SK-N-SH (cell line): Measurements from ENCODE around the gene TNRC6A. TPM values are rescaled to one million over a fixed set of nuclear protein-coding genes. Genes with fewer than 3 reads are reported as not detected.
A peak's percentile ranks its signal among the peaks of the same experiment; 100 is the strongest.

ENCODE experiments used
- CTCF ChIA-PET: fragments of 300-600, 350-600 bp; formaldehyde crosslinking; extraction: SDS; loops from one replicate; lab custom pipeline; 2021; lab: Yijun Ruan, JAX
- POLR2A ChIA-PET: fragments of 350-600 bp; sonication (Branson Sonifier 250); formaldehyde crosslinking; extraction: SDS; loops from one replicate; lab custom pipeline; 2020; ENCODE audit warnings: antibody characterized with exemption, inconsistent platforms; lab: Yijun Ruan, JAX
- DNase-seq: peaks from one replicate; pipeline ENCODE4 v3.0.0; 2012
- H2AFZ ChIP-seq: fragments of 200-600 bp; sonication (generic); 2 replicates; pipeline ENCODE4 v1.8.1; 2016; ENCODE audit warnings: antibody characterized with exemption, mild to moderate bottlenecking, low read depth
- H3F3A ChIP-seq: fragments of 200-600 bp; sonication (generic); replicated peaks from 2 replicates; pipeline ENCODE3; 2016; ENCODE audit warnings: antibody characterized with exemption, mild to moderate bottlenecking; ENCODE audit not compliant: insufficient read depth
- H3K27ac ChIP-seq, 2 experiments: fragments of 200-500 bp in 1 of 2; fragments of 200-600 bp in 1 of 2; sonication (Bioruptor generic) in 1 of 2; sonication (generic), shearing (Covaris generic) in 1 of 2; 2 replicates each; pipeline versions ENCODE4 v1.5.1 to v1.6.1; 2014 to 2016; ENCODE audit warnings: low read depth in 2 of 2, inconsistent platforms in 1 of 2, low read length in 1 of 2, mild to moderate bottlenecking in 1 of 2, mixed read lengths in 1 of 2
- H3K27me3 ChIP-seq: fragments of 200-600 bp; sonication (generic), shearing (Covaris generic); 2 replicates; pipeline ENCODE4 v1.6.1; 2016; ENCODE audit warnings: mixed run types; ENCODE audit not compliant: insufficient read depth
- H3K36me3 ChIP-seq, 2 experiments: fragments of 200-500 bp in 1 of 2; fragments of 200-600 bp in 1 of 2; sonication (Bioruptor generic) in 1 of 2; sonication (generic) in 1 of 2; replicated peaks in 1 of 2; 2 replicates each; pipeline versions ENCODE3 to v1.5.1; 2014 to 2016; ENCODE audit warnings: low read length in 1 of 2, mild to moderate bottlenecking in 1 of 2; ENCODE audit not compliant: insufficient read depth in 2 of 2, control insufficient read depth in 1 of 2
- H3K4me1 ChIP-seq, 2 experiments: fragments of 200-500 bp in 1 of 2; fragments of 200-600 bp in 1 of 2; sonication (Bioruptor generic) in 1 of 2; sonication (generic), shearing (Covaris generic) in 1 of 2; 2 replicates each; pipeline versions ENCODE4 v1.5.1 to v1.6.1; 2014 to 2016; ENCODE audit warnings: low read depth in 1 of 2, low read length in 1 of 2, mixed run types in 1 of 2; ENCODE audit not compliant: insufficient read depth in 2 of 2, control insufficient read depth in 1 of 2
- H3K4me2 ChIP-seq: fragments of 200-600 bp; sonication (generic), shearing (Covaris generic); 2 replicates; pipeline ENCODE4 v1.6.1; 2017; ENCODE audit warnings: mixed run types
- H3K4me3 ChIP-seq, 2 experiments: fragments of 200-500 bp in 1 of 2; fragments of 200-600 bp in 1 of 2; sonication (Bioruptor generic) in 1 of 2; sonication (generic), shearing (Covaris generic) in 1 of 2; 2 replicates each; pipeline versions ENCODE4 v1.5.1 to v1.8.1; 2014 to 2016; ENCODE audit warnings: low read depth in 2 of 2, inconsistent platforms in 1 of 2, low read length in 1 of 2, mild to moderate bottlenecking in 1 of 2, mixed read lengths in 1 of 2, moderate library complexity in 1 of 2
- H3K79me2 ChIP-seq: fragments of 200-600 bp; sonication (generic); 2 replicates; pipeline ENCODE4 v1.8.1; 2017; ENCODE audit warnings: mild to moderate bottlenecking; ENCODE audit not compliant: insufficient read depth
- H3K9ac ChIP-seq: fragments of 200-600 bp; sonication (generic); 2 replicates; pipeline ENCODE4 v1.6.1; 2017; ENCODE audit warnings: mixed run types
- H3K9me2 ChIP-seq: fragments of 200-600 bp; sonication (generic); 2 replicates; pipeline ENCODE4 v1.6.1; 2017; ENCODE audit warnings: mixed run types
- H3K9me3 ChIP-seq: fragments of 200-600 bp; sonication (generic); 2 replicates; pipeline ENCODE4 v1.6.1; 2017; ENCODE audit warnings: mixed run types, mild to moderate bottlenecking, moderate library complexity
- H4K20me1 ChIP-seq: fragments of 200-600 bp; sonication (generic); 2 replicates; pipeline ENCODE4 v1.6.1; 2017; ENCODE audit warnings: mild to moderate bottlenecking, mixed run types; ENCODE audit not compliant: insufficient read depth
- EP300 ChIP-seq, 2 experiments: IDR thresholded peaks; 2 replicates each; pipeline versions ENCODE4 v1.4.0 to v1.6.1; 2012; ENCODE audit warnings: borderline replicate concordance in 1 of 2, low read depth in 1 of 2, low read length in 1 of 2
- JUND ChIP-seq: IDR thresholded peaks from 2 replicates; pipeline ENCODE4 v1.4.0; 2012
- POLR2AphosphoS5 ChIP-seq: IDR thresholded peaks from 2 replicates; pipeline ENCODE4 v1.6.1; 2012; ENCODE audit warnings: low read depth, low read length
- RFX5 ChIP-seq: IDR thresholded peaks from 2 replicates; pipeline ENCODE4 v1.6.1; 2012; ENCODE audit warnings: mild to moderate bottlenecking, improper control_type of control experiment, low read length
- TAF1 ChIP-seq: IDR thresholded peaks from 2 replicates; pipeline ENCODE4 v1.6.1; 2012; ENCODE audit warnings: low read depth, mild to moderate bottlenecking, low read length, moderate library complexity, borderline replicate concordance
- TCF12 ChIP-seq: IDR thresholded peaks from 2 replicates; pipeline ENCODE4 v1.4.0; 2012
- WGBS: methylation state at CpG from one replicate; pipeline ENCODE4 v1.1.6; 2017; ENCODE audit warnings: low lambda C conversion rate; 5-methylcytosine and 5-hydroxymethylcytosine counted together
- polyA plus RNA-seq, 3 experiments: library from polyadenylated mRNA; depleted of rRNA; stranded (reverse); fragments of >200 nt; gene quantifications; 2 replicates each; pipeline ENCODE4 v1.2.3, GENCODE V29; 2012
- TF ChIP-seq, protein P1 (sequence below): IDR thresholded peaks from 2 replicates; pipeline ENCODE4 v1.6.1; 2012; ENCODE audit warnings: mild to moderate bottlenecking, low read depth, low read length, moderate library complexity
- TF ChIP-seq, protein P2 (sequence below): IDR thresholded peaks from 2 replicates; pipeline ENCODE4; 2012
- TF ChIP-seq, protein P3 (sequence below): fragments of 150-350 bp; IDR thresholded peaks from 2 replicates; pipeline ENCODE4 v1.6.1; 2017; ENCODE audit warnings: antibody characterized with exemption, low read length, low read depth, borderline replicate concordance
- TF ChIP-seq, protein P4 (sequence below): IDR thresholded peaks from 2 replicates; pipeline ENCODE4 v1.4.0; 2012; ENCODE audit warnings: low read depth

The TNRC6A gene
- polyA plus RNA-seq, 1 of the 3 experiments (the other 2 are of a cell fraction), result 32.5 TPM

DNA sequence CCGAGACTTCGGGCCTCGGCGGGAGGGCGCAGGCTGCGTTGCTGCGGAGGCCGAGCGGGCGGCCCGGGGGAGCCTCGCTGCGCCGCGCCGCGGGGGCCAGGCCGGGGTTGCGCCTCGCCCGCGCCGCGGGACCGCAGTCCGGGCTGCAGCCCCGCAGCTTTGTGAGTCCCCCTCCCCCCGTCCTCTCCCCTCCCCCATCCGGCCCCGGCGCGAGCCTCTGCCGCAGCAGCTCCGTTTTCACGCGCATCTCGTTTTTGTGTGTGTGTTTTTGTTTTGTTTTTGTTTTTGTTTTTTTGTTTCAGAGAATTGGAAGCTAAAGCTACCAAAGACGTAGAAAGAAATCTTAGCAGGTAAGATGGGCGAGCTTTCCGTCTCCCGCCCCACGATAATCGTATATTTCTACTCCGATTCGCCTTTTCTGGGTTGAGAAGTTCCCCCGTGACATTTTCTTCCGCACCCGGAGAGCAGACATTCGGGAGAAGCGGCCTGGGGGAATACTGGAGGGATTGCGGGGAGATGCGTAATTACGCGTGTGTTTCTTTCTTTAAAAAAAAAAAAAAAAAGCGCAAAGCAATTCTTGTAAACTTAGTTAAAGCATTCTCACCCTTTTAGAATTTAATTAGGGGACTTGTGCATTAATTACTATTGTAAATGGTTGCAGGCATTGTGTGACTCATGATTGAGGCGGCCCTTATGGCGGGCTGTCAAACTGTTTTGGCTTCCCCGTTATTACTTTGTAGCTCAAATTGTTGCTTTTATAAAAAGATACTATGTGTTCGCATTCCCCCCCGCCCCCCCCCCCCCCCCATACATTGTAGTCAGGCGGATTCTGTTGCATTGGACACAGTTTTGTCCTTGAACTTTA lies 732 bp downstream of the TNRC6A start (continued):
- TF ChIP-seq, protein P1, sequence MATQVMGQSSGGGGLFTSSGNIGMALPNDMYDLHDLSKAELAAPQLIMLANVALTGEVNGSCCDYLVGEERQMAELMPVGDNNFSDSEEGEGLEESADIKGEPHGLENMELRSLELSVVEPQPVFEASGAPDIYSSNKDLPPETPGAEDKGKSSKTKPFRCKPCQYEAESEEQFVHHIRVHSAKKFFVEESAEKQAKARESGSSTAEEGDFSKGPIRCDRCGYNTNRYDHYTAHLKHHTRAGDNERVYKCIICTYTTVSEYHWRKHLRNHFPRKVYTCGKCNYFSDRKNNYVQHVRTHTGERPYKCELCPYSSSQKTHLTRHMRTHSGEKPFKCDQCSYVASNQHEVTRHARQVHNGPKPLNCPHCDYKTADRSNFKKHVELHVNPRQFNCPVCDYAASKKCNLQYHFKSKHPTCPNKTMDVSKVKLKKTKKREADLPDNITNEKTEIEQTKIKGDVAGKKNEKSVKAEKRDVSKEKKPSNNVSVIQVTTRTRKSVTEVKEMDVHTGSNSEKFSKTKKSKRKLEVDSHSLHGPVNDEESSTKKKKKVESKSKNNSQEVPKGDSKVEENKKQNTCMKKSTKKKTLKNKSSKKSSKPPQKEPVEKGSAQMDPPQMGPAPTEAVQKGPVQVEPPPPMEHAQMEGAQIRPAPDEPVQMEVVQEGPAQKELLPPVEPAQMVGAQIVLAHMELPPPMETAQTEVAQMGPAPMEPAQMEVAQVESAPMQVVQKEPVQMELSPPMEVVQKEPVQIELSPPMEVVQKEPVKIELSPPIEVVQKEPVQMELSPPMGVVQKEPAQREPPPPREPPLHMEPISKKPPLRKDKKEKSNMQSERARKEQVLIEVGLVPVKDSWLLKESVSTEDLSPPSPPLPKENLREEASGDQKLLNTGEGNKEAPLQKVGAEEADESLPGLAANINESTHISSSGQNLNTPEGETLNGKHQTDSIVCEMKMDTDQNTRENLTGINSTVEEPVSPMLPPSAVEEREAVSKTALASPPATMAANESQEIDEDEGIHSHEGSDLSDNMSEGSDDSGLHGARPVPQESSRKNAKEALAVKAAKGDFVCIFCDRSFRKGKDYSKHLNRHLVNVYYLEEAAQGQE, result no peak
- no peak for TF ChIP-seq JUND
- TF ChIP-seq, protein P2, sequence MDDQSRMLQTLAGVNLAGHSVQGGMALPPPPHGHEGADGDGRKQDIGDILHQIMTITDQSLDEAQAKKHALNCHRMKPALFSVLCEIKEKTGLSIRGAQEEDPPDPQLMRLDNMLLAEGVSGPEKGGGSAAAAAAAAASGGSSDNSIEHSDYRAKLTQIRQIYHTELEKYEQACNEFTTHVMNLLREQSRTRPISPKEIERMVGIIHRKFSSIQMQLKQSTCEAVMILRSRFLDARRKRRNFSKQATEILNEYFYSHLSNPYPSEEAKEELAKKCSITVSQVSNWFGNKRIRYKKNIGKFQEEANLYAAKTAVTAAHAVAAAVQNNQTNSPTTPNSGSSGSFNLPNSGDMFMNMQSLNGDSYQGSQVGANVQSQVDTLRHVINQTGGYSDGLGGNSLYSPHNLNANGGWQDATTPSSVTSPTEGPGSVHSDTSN, result no peak
- TF ChIP-seq TAF1, result no peak
- TF ChIP-seq TCF12, result no peak
- TF ChIP-seq, protein P3, sequence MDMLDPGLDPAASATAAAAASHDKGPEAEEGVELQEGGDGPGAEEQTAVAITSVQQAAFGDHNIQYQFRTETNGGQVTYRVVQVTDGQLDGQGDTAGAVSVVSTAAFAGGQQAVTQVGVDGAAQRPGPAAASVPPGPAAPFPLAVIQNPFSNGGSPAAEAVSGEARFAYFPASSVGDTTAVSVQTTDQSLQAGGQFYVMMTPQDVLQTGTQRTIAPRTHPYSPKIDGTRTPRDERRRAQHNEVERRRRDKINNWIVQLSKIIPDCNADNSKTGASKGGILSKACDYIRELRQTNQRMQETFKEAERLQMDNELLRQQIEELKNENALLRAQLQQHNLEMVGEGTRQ, result no peak
- TF ChIP-seq POLR2AphosphoS5, result no peak
- TF ChIP-seq RFX5, result no peak

DNA sequence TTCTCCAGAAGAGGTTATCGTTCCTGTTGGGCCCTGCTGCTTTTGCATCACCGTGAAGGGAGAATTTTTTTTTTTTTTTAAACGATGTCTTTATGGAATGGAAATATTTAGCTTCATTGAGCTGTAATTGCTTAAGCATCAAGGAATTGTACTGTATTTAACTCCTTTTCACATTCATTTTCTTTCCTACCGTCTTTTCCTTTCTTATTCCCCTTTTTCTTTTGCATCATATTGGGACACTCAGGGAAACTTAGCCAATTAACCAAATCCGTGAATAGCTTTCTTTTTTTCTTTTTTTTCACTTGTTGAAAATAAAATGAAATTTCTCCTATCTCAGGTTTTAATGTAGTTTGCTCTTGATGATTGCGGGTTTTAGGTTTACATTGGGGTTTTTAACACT lies 1.5 kb downstream of the TNRC6A start:
- H3K36me3 ChIP-seq, result peaks cover 26 to 39% of the 10 kb centered on the region in 2 experiments
- H2AFZ ChIP-seq, result no peak overlapping the region
- peak overlapping the region; percentile 80 to 93 for H3K4me3 ChIP-seq
- no peaks in the 10 kb centered on the region for H3K9me2 ChIP-seq
- peaks cover 60% of the 10 kb centered on the region for H3K79me2 ChIP-seq
- peaks cover 16% of the 10 kb centered on the region for H3F3A ChIP-seq
- no peaks in the 10 kb centered on the region for H3K9me3 ChIP-seq
- H3K27ac ChIP-seq, result peak overlapping the region in 1 of 2 experiments; percentile 40; a peak in 1 of 4 replicates
- peaks cover 14 to 25% of the 10 kb centered on the region in 2 experiments for H3K4me1 ChIP-seq
- H3K27me3 ChIP-seq, result no peaks in the 10 kb centered on the region
- CTCF ChIA-PET, result interaction anchor here (0.8 to 1.1 kb wide), 5 partner anchors 9 to 182 kb away, joined by 3 to 4 read pairs (median 3); no protein-coding TSS in a partner anchor
- H3K4me2 ChIP-seq, result peak overlapping the region; percentile 86
- TF ChIP-seq, protein P4, sequence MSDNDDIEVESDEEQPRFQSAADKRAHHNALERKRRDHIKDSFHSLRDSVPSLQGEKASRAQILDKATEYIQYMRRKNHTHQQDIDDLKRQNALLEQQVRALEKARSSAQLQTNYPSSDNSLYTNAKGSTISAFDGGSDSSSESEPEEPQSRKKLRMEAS, result no peak
- no peak for TF ChIP-seq EP300 (IDR thresholded peaks at IDR 0.05; ENCODE audit: borderline replicate concordance in 1 of 2, low read depth in 1 of 2, low read length in 1 of 2)
- no peak for TF ChIP-seq RFX5
- POLR2A ChIA-PET, result no interaction called here
- peak overlapping the region; percentile 95; the same call in 1 of the 2 replicates for H3K9ac ChIP-seq
- no peak for DNase-seq
- 25% methylated on average over 6 of the region's 6 CpGs for WGBS
- peaks cover 51% of the 10 kb centered on the region for H4K20me1 ChIP-seq
